Fibroblast of pulmonary artery (primary cell): ENCODE results near the gene USP9X.
"Not testable (repeated sequence)": the region's sequence is repeated elsewhere in the genome, so short reads cannot be mapped to it uniquely, and the experiment has no call there.

Experiments used
- DNase-seq: peaks from one replicate; pipeline ENCODE4 v3.0.0-alpha.2; 2010; ENCODE audit warnings: low read depth
- H3K4me3 ChIP-seq: replicated peaks from 2 replicates; pipeline ENCODE4 v1.5.1; 2011; ENCODE audit warnings: low read depth, mild to moderate bottlenecking, control low read depth, low read length, moderate library complexity
- CTCF ChIP-seq: IDR thresholded peaks from 2 replicates; pipeline ENCODE4 v1.5.1; 2011; ENCODE audit warnings: mild to moderate bottlenecking, control low read depth, low read length, inconsistent platforms; ENCODE audit errors: missing control alignments

USP9X gene

GRCh38 chrX:41276661-41277506, 191.6 kb downstream of the USP9X start:
- peak overlapping the region; percentile 51 for H3K4me3 ChIP-seq
- no peak for DNase-seq
- TF ChIP-seq CTCF, result no peak

- not testable (repeated sequence) for H3K4me3 ChIP-seq, DNase-seq
Measured at GRCh38 chrX:41282307-41282706, 197.1 kb downstream of the USP9X start.

GRCh38 chrX:41285928-41286327, 200.7 kb downstream of the USP9X start:
- DNase-seq, H3K4me3 ChIP-seq: not testable (repeated sequence)
